GM19193 (cell line): ENCODE data around the gene CCDC191.

Experiments used
- POLR2A ChIP-seq: IDR thresholded peaks from 4 replicates; pipeline ENCODE4 v1.6.1; 2011; ENCODE audit not compliant: insufficient read depth, insufficient read length; ENCODE audit errors: extremely low read depth

Gene CCDC191

DNA sequence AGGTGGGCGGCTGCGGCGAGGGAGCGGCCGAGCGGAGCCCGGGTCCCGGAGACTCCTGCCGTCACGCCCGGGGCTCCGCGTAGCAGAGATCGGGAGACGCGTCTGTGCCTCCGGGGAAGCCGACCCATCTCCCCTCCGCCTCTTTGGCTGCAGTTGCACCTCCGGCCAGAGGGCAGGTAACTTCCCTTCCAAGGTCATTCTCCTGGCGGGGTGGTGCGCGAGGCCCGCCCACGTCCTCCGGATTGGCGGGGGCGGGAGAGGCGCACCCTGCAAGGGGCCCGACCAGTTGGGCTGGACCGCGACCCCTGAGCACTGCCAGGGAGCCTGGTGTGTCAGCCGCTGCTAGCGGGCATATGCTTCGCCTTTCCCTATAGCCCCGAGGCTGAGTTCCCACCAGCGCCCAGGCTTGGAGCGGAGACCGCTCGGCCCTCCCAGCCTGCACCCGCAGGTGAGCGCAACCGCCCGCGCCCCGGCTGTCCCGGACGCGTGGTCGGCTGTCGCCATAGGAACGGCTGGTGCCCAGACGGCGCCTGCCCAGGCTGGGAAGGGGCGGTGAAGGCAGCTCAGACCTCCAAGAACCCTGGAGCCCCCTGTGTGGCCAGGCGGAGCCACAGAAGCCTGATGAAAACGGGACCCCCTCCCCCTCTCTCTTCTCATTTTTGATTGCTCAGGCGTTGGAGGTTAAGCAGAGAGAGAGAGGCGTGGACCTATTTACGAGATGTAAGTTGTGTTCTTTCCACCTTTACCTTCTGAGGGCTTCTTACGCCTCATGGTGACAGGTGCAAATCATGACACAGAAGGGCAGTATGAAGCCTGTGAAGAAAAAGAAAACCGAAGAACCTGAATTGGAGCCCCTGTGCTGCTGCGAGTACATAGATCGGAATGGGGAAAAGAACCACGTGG lies 108.1 kb downstream of the CCDC191 start:
- TF ChIP-seq POLR2A, result no peak

DNA sequence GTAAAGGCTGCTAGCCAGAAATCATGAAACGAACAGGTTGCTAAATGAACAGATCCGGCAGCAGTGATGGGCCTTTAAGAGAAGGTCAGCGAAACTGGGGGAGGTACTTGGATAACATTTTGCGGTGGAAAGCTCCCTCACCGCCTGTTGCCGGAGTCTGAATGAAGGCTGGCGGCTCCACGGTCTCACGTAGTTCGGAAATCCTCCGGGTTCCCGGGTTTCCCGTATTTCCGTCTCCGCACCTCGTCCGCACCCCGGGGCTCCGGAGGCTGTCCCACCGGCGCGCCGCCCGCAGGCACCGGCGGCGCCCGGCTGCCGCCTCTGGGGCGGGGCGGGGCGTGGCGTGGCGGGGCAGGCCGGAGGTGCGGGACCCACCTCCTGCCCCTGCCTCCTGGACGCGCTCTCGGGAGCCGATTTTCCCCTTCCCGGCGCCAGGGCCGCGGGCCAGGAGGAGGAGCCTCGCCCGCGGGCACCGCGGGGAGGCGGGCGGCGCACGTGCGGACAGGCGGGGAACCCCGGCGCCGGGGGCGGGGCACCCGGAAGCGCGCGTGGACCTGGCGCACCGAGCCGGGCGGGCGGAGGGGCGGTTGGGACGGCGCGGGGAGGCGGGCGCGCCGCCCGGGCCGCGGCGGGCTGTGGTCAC lies 108.8 kb downstream of the CCDC191 start, which contains the start of gene ZDHHC23:
Gene ZDHHC23 (plus strand): TSS at position 642 of the 643 bp plus-strand sequence. CDS start 790 bp downstream, outside the sequence.
- TF ChIP-seq POLR2A, result no peak

DNA sequence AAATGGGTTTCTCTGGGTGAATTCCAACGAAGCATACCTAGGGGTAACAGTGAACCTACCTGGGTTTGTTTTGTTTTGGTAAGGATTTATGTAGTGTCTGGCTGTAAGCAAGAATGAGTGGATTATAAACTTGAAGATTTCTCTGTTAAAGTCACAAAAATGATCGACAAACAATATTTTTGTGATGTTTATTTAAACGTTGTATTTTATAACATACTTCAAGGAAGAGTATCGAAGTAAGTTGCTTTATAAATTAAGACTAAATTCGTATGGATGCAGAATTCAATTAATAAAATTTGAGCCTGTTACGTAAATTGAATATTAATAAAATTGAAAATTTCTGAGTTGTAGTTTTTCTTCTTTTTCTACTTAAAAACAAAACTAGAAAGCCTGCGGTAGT lies 109.5 kb downstream of the CCDC191 start:
- no peak for TF ChIP-seq POLR2A

DNA sequence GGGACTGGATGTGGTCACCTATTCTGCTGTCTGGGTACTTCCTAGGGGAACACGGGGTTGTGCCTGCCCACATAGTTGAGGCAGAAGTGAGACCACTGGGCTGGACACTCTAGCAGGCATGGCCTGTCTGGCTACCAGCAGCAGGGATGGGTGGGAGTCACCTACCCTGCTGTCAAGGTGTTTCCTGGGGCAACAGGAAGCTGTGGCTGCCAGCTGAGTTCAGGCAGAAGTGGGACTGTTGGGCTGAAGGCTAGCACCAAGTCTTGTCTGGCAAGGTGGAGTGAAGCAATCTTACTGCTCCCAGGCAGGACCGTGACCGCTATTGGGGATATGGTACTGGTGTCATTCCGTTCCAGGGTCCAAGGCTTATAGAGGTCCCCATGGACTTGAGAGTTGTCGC lies 128.8 kb downstream of the CCDC191 start:
- no peak for TF ChIP-seq POLR2A

DNA sequence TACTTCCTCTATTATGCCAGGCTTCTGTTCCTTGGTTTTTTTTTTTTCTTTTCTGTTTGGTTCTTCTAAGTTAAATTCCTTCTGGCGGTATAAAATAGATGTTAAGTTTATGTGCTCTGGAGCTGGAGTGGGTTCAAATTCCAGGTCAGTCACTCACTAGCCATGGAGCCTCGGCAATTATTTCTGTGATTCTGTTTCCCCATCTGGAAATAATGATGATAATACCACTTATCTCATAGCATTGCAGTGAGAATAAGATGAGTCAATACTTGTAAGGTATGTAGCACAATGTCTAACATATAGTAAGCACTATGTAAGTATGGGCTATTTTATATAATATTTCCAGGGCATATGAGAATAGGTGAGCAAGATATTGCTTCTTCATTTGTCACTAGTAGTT lies 141.7 kb downstream of the CCDC191 start:
- TF ChIP-seq POLR2A, result no peak
